ENCODE results near the gene MAPK8IP2. TPM values are rescaled to one million over a fixed set of nuclear protein-coding genes. Genes with fewer than 3 reads are reported as not detected.

MAPK8IP2 gene
- total and polyA plus RNA-seq, 2 of the 13 experiments (the other 11 are each of a cell fraction or from before 2014, with no cell fraction given), result 1.3 to 2.6 TPM

- TF ChIP-seq STAG1 (CRISPR knock-in tag; IDR thresholded peaks at IDR 0.05) (peak; percentile 39), ZNF570 (CRISPR knock-in tag; IDR thresholded peaks at IDR 0.05; ENCODE audit: borderline replicate concordance) (no peak), TSC22D2 (CRISPR knock-in tag; IDR thresholded peaks at IDR 0.05; ENCODE audit: borderline replicate concordance) (no peak), FOXP4 (CRISPR knock-in tag; IDR thresholded peaks at IDR 0.05) (no peak), BCL3 (CRISPR knock-in tag; IDR thresholded peaks at IDR 0.05) (no peak), ZNF280B (CRISPR knock-in tag; IDR thresholded peaks at IDR 0.05; ENCODE audit: borderline replicate concordance) (no peak), ARHGAP35 (CRISPR knock-in tag; IDR thresholded peaks at IDR 0.05; ENCODE audit: borderline replicate concordance) (no peak), KDM4B (CRISPR knock-in tag; IDR thresholded peaks at IDR 0.05) (no peak), HOXD1 (CRISPR knock-in tag; IDR thresholded peaks at IDR 0.05) (no peak), RFXANK (CRISPR knock-in tag; IDR thresholded peaks at IDR 0.05) (0 out of 2 replicates have a peak, but pooled peaks have one; percentile 18), ZNF276 (CRISPR knock-in tag; IDR thresholded peaks at IDR 0.05; ENCODE audit: low read depth) (no peak), DMAP1 (CRISPR knock-in tag; IDR thresholded peaks at IDR 0.05) (peak; percentile 46; the same call in 1 of the 2 replicates), U2AF2 (IDR thresholded peaks at IDR 0.05; ENCODE audit: low read depth, low read length) (no peak), ZBTB14 (CRISPR knock-in tag; IDR thresholded peaks at IDR 0.05) (0 out of 2 replicates have a peak, but pooled peaks have one; percentile 22), SIX1 (CRISPR knock-in tag; IDR thresholded peaks at IDR 0.05; ENCODE audit: borderline replicate concordance) (peak; percentile 65; the same call in 1 of the 2 replicates), ZNF441 (CRISPR knock-in tag; IDR thresholded peaks at IDR 0.05; ENCODE audit: borderline replicate concordance) (no peak), ZNF574 (CRISPR knock-in tag; IDR thresholded peaks at IDR 0.05) (peak; percentile 86), GPN1 (CRISPR knock-in tag; IDR thresholded peaks at IDR 0.05; ENCODE audit: borderline replicate concordance) (no peak)
These were observed 21.5 kb downstream of the MAPK8IP2 start (continued) for GRCh38 chr22:50621948-50622722.
